ENCODE results near the gene FTSJ1.

The FTSJ1 gene

GRCh38 chrX:48476919-48477318, 920 bp downstream of the FTSJ1 start:
- Histone ChIP-seq H3K36me3 (peaks cover 9% of the 10 kb centered on the region), H3K4me1 (ENCODE audit: control insufficient read depth in 1 of 2, insufficient read depth in 1 of 2, low read depth in 1 of 2, low read length in 1 of 2) (peaks cover 9 to 14% of the 10 kb centered on the region in 2 experiments), H3K27ac (no peak overlapping the region), H3K9me3 (no peaks in the 10 kb centered on the region), H3K27me3 (no peaks in the 10 kb centered on the region), H3K4me3 (ENCODE audit: low read depth in 1 of 2, low read length in 1 of 2) (no peak overlapping the region)
- no peak for TF ChIP-seq CTCF (IDR thresholded peaks at IDR 0.05)

- H3K9me3 ChIP-seq = no peaks in the 10 kb centered on the region
- H3K27ac ChIP-seq = no peak overlapping the region
- TF ChIP-seq CTCF (IDR thresholded peaks at IDR 0.05) = no peak
- H3K4me3 ChIP-seq (ENCODE audit: low read depth in 1 of 2, low read length in 1 of 2) = no peak overlapping the region
- H3K4me1 ChIP-seq (ENCODE audit: control insufficient read depth in 1 of 2, insufficient read depth in 1 of 2, low read depth in 1 of 2, low read length in 1 of 2) = peaks cover 9 to 14% of the 10 kb centered on the region in 2 experiments
- H3K27me3 ChIP-seq = no peaks in the 10 kb centered on the region
- H3K36me3 ChIP-seq = peaks cover 17% of the 10 kb centered on the region
These were observed 2.2 kb downstream of the FTSJ1 start for GRCh38 chrX:48477960-48478755.

- TF ChIP-seq CTCF (IDR thresholded peaks at IDR 0.05) = no peak
- Histone ChIP-seq H3K27me3 (no peaks in the 10 kb centered on the region), H3K9me3 (no peaks in the 10 kb centered on the region), H3K4me1 (ENCODE audit: control insufficient read depth in 1 of 2, insufficient read depth in 1 of 2, low read depth in 1 of 2, low read length in 1 of 2) (peaks cover 9 to 14% of the 10 kb centered on the region in 2 experiments), H3K27ac (no peak overlapping the region), H3K36me3 (peaks cover 17% of the 10 kb centered on the region), H3K4me3 (ENCODE audit: low read depth in 1 of 2, low read length in 1 of 2) (no peak overlapping the region)
These were observed 2.8 kb downstream of the FTSJ1 start for GRCh38 chrX:48478806-48479205.

- H3K4me3 ChIP-seq (ENCODE audit: low read depth in 1 of 2, low read length in 1 of 2) = no peak overlapping the region
- no peaks in the 10 kb centered on the region for H3K9me3 ChIP-seq
- peaks cover 17% of the 10 kb centered on the region for H3K36me3 ChIP-seq
- TF ChIP-seq CTCF (IDR thresholded peaks at IDR 0.05) = no peak
- peaks cover 9 to 14% of the 10 kb centered on the region in 2 experiments for H3K4me1 ChIP-seq (ENCODE audit: control insufficient read depth in 1 of 2, insufficient read depth in 1 of 2, low read depth in 1 of 2, low read length in 1 of 2)
- no peak overlapping the region for H3K27ac ChIP-seq
- H3K27me3 ChIP-seq = no peaks in the 10 kb centered on the region
These were observed 4.1 kb downstream of the FTSJ1 start for GRCh38 chrX:48480142-48480541.

GRCh38 chrX:48480583-48480982, 4.6 kb downstream of the FTSJ1 start:
- Histone ChIP-seq H3K27ac (no peak overlapping the region), H3K36me3 (peaks cover 17% of the 10 kb centered on the region), H3K27me3 (no peaks in the 10 kb centered on the region), H3K9me3 (no peaks in the 10 kb centered on the region), H3K4me3 (ENCODE audit: low read depth in 1 of 2, low read length in 1 of 2) (no peak overlapping the region), H3K4me1 (ENCODE audit: control insufficient read depth in 1 of 2, insufficient read depth in 1 of 2, low read depth in 1 of 2, low read length in 1 of 2) (peaks cover 6 to 11% of the 10 kb centered on the region in 2 experiments)
- TF ChIP-seq CTCF (IDR thresholded peaks at IDR 0.05) = no peak
